Stimulated activated CD8-positive, alpha-beta memory T cell treated with anti-CD3 and anti-CD28 coated beads, Interleukin-7, amount 100 ng/mL, for 4 hours (primary cell): Measurements from ENCODE around the gene CHST3.

Experiments used
- DNase-seq, 2 donors: peaks; one replicate each; pipeline ENCODE4 v3.0.0-alpha.2; 2020; ENCODE audit warnings: low read depth in 2 of 2

Gene CHST3

GRCh38 chr10:72056113-72056512 is 91.9 kb downstream of the CHST3 start:
- DNase-seq, result no peak

GRCh38 chr10:72056932-72057751 is 92.9 kb downstream of the CHST3 start:
- no peak for DNase-seq

- no peak for DNase-seq
Observed at GRCh38 chr10:72058347-72058898, 94.2 kb downstream of the CHST3 start.

GRCh38 chr10:72058989-72059842 is 95.0 kb downstream of the CHST3 start:
- peak; percentile 44 to 64 for DNase-seq

- DNase-seq, result no peak
Observed at GRCh38 chr10:72059843-72060822, 95.9 kb downstream of the CHST3 start.

GRCh38 chr10:72061491-72061890 is 97.3 kb downstream of the CHST3 start:
- no peak for DNase-seq

GRCh38 chr10:72061930-72062329 is 97.7 kb downstream of the CHST3 start:
- no peak for DNase-seq

- no peak for DNase-seq
Observed at GRCh38 chr10:72062382-72062781, 98.2 kb downstream of the CHST3 start.
